Fibroblast of pulmonary artery (primary cell): Measurements from ENCODE around the gene MAN1A1.

Experiments
- DNase-seq: peaks from one replicate; pipeline ENCODE4 v3.0.0-alpha.2; 2010; ENCODE audit warnings: low read depth
- H3K4me3 ChIP-seq: replicated peaks from 2 replicates; pipeline ENCODE4 v1.5.1; 2011; ENCODE audit warnings: low read depth, mild to moderate bottlenecking, control low read depth, low read length, moderate library complexity
- CTCF ChIP-seq: IDR thresholded peaks from 2 replicates; pipeline ENCODE4 v1.5.1; 2011; ENCODE audit warnings: mild to moderate bottlenecking, control low read depth, low read length, inconsistent platforms; ENCODE audit errors: missing control alignments

Gene MAN1A1

GRCh38 chr6:119215885-119216590 is 133.5 kb downstream of the MAN1A1 start:
- H3K4me3 ChIP-seq = no peak overlapping the region
- no peak for DNase-seq
- no peak for TF ChIP-seq CTCF

- TF ChIP-seq CTCF = no peak
- no peak overlapping the region for H3K4me3 ChIP-seq
- DNase-seq = no peak
Measured at GRCh38 chr6:119215309-119215708, 134.3 kb downstream of the MAN1A1 start.

GRCh38 chr6:119210596-119210995 is 139.0 kb downstream of the MAN1A1 start:
- no peak for DNase-seq
- no peak for TF ChIP-seq CTCF
- H3K4me3 ChIP-seq = no peak overlapping the region

- H3K4me3 ChIP-seq = no peak overlapping the region
- TF ChIP-seq CTCF = no peak
- peak; percentile 6 for DNase-seq
Measured at GRCh38 chr6:119209452-119210205, 139.9 kb downstream of the MAN1A1 start.

- no peak overlapping the region for H3K4me3 ChIP-seq
- TF ChIP-seq CTCF = no peak
- peak; percentile 55 for DNase-seq
Measured at GRCh38 chr6:119207971-119208725, 141.4 kb downstream of the MAN1A1 start.

- no peak for DNase-seq
- H3K4me3 ChIP-seq = no peak overlapping the region
- no peak for TF ChIP-seq CTCF
Measured at GRCh38 chr6:119207327-119207726, 142.2 kb downstream of the MAN1A1 start.
